A549 (cell line): ENCODE data around the gene DNAJC5. TPM values are rescaled to one million over a fixed set of nuclear protein-coding genes. Genes with fewer than 3 reads are reported as not detected.

Experiments used
- ATAC-seq, 2 experiments: fragments of 200-7000 bp in 1 of 2; fragments of >200 bp in 1 of 2; cut with Nextera tagmentation in 1 of 2; cut with Tn5 transposase in 1 of 2; 3 replicates each; pipeline versions ENCODE4 v1.8.0 to v1.9.1; 2018 to 2020; ENCODE audit warnings: mild to moderate bottlenecking in 1 of 2, moderate library complexity in 1 of 2
- CTCF ChIA-PET: fragments of 300-600 bp; sonication (Branson Sonifier 250); formaldehyde crosslinking; extraction: SDS; loops from one replicate; lab custom pipeline; 2021; ENCODE audit warnings: antibody characterized with exemption, inconsistent platforms; lab: Yijun Ruan, JAX
- POLR2A ChIA-PET: fragments of 350-600 bp; formaldehyde crosslinking; extraction: SDS; loops from one replicate; lab custom pipeline; 2021; ENCODE audit warnings: antibody characterized with exemption, inconsistent platforms; lab: Yijun Ruan, JAX
- DNase-seq, 2 experiments: peaks; one replicate each; pipeline versions ENCODE4 v3.0.0 to v3.0.0-alpha.2; 2011 to 2016; ENCODE audit warnings: low read depth in 1 of 2, low spot score in 1 of 2
- FAIRE-seq: peaks from 2 replicates; lab custom pipeline; 2011; peaks lifted over from hg19 to GRCh38; lab: Jason Lieb, UNC
- H3K27ac ChIP-seq, 2 experiments: fragments of >200 bp; sonication (Bioruptor Twin); formaldehyde crosslinking; 3 replicates each; pipeline ENCODE4 v1.5.1; 2016 to 2017
- H3K4me1 ChIP-seq: fragments of >200 bp; sonication (Bioruptor Twin); formaldehyde crosslinking; 3 replicates; pipeline ENCODE4 v1.6.1; 2016
- H3K4me2 ChIP-seq: fragments of >200 bp; sonication (Bioruptor Twin); formaldehyde crosslinking; 3 replicates; pipeline ENCODE4 v1.6.1; 2016
- H3K4me3 ChIP-seq: fragments of >200 bp; sonication (Bioruptor Twin); formaldehyde crosslinking; 3 replicates; pipeline ENCODE4 v1.5.1; 2016
- H3K9me3 ChIP-seq: fragments of >200 bp; sonication (Bioruptor Twin); formaldehyde crosslinking; 3 replicates; pipeline ENCODE4 v1.6.1; 2016
- BCL3 ChIP-seq: fragments of >200 bp; sonication (Bioruptor Twin); formaldehyde crosslinking; IDR thresholded peaks from 3 replicates; pipeline ENCODE4 v1.6.1; 2016
- BHLHE40 ChIP-seq: IDR thresholded peaks from 2 replicates; pipeline ENCODE4 v1.6.1; 2012; ENCODE audit warnings: low read depth, low read length, inconsistent platforms
- CHD2 ChIP-seq: fragments of 150-350 bp; IDR thresholded peaks from 2 replicates; pipeline ENCODE4 v1.6.1; 2014; ENCODE audit warnings: low read length; ENCODE audit not compliant: partially characterized antibody
- CTCF ChIP-seq: fragments of >200 bp; sonication (Bioruptor Twin); formaldehyde crosslinking; IDR thresholded peaks from 3 replicates; pipeline ENCODE4 v1.5.1; 2016
- E2F6 ChIP-seq: IDR thresholded peaks from 2 replicates; pipeline ENCODE4 v1.6.1; 2012; ENCODE audit warnings: low read depth, borderline replicate concordance
- EHF ChIP-seq: fragments of 250-450 bp; sonication (Bioruptor Pico); IDR thresholded peaks from 2 replicates; pipeline ENCODE4 v1.5.0; 2020; ENCODE audit warnings: mild to moderate bottlenecking
- EHMT2 ChIP-seq: fragments of 200-600 bp; sonication (generic); IDR thresholded peaks from 2 replicates; pipeline ENCODE4 v1.6.1; 2016; ENCODE audit warnings: antibody characterized with exemption, low read depth, mild to moderate bottlenecking, moderate library complexity
- EP300 ChIP-seq, 2 experiments: fragments of >200 bp; sonication (Bioruptor Twin); formaldehyde crosslinking; IDR thresholded peaks; 2 replicates in 1 of 2; 3 replicates in 1 of 2; pipeline ENCODE4 v1.6.1; 2016 to 2017
- ESRRA ChIP-seq: fragments of 150-350 bp; IDR thresholded peaks from 2 replicates; pipeline ENCODE4 v1.6.1; 2014; ENCODE audit warnings: mild to moderate bottlenecking, low read length, borderline replicate concordance
- FOSB ChIP-seq: fragments of 250-450 bp; sonication (Bioruptor Pico); IDR thresholded peaks from 2 replicates; pipeline ENCODE4 v1.5.0; 2020; ENCODE audit warnings: mild to moderate bottlenecking, moderate library complexity
- FOXS1 ChIP-seq: fragments of 250-450 bp; sonication (Bioruptor Pico); IDR thresholded peaks from 2 replicates; pipeline ENCODE4 v1.5.0; 2020; ENCODE audit warnings: mild to moderate bottlenecking, moderate library complexity
- HES2 ChIP-seq: fragments of >200 bp; sonication (Bioruptor Twin); formaldehyde crosslinking; IDR thresholded peaks from 2 replicates; pipeline ENCODE4 v1.6.1; 2016
- HEYL ChIP-seq: fragments of 250-450 bp; sonication (Bioruptor Pico); IDR thresholded peaks from 2 replicates; pipeline ENCODE4 v1.8.0; 2021; ENCODE audit warnings: mild to moderate bottlenecking, moderate library complexity
- HOXA7 ChIP-seq: fragments of 250-450 bp; sonication (Bioruptor Pico); IDR thresholded peaks from 2 replicates; pipeline ENCODE4 v1.5.0; 2020; ENCODE audit warnings: mild to moderate bottlenecking, moderate library complexity
- JUNB ChIP-seq: fragments of >200 bp; sonication (Bioruptor Twin); formaldehyde crosslinking; IDR thresholded peaks from 2 replicates; pipeline ENCODE4 v1.6.1; 2016
- KDM1A ChIP-seq: fragments of 200-600 bp; sonication (generic); IDR thresholded peaks from 2 replicates; pipeline ENCODE4 v1.6.1; 2016; ENCODE audit warnings: low read depth, mild to moderate bottlenecking
- MAFK ChIP-seq: fragments of 450-650 bp; IDR thresholded peaks from 2 replicates; pipeline ENCODE4 v1.6.1; 2014; ENCODE audit not compliant: partially characterized antibody
- MAX ChIP-seq: IDR thresholded peaks from 2 replicates; pipeline ENCODE4 v1.6.1; 2012
- NFE2L2 ChIP-seq: fragments of 150-350 bp; conservative IDR thresholded peaks from 2 replicates; pipeline ENCODE4 v1.6.1; 2014; ENCODE audit warnings: low read length
- NR3C1 ChIP-seq: fragments of >200 bp; sonication (Bioruptor Twin); formaldehyde crosslinking; IDR thresholded peaks from 3 replicates; pipeline ENCODE4 v1.6.1; 2017
- PBX3 ChIP-seq: IDR thresholded peaks from 2 replicates; pipeline ENCODE4 v1.6.1; 2012
- PHF8 ChIP-seq: fragments of 200-600 bp; sonication (generic); IDR thresholded peaks from 2 replicates; pipeline ENCODE4 v1.6.1; 2016; ENCODE audit warnings: low read depth, mild to moderate bottlenecking, antibody characterized with exemption, moderate library complexity, borderline replicate concordance
- POLR2AphosphoS2 ChIP-seq: conservative IDR thresholded peaks from 2 replicates; pipeline ENCODE4 v1.6.1; 2012; ENCODE audit warnings: low read length, improper control_type of control experiment, inconsistent platforms
- RAD21 ChIP-seq, 2 experiments: fragments of >200 bp in 1 of 2; sonication (Bioruptor Twin) in 1 of 2; formaldehyde crosslinking in 1 of 2; IDR thresholded peaks in 1 of 2; conservative IDR thresholded peaks in 1 of 2; 2 replicates in 1 of 2; 3 replicates in 1 of 2; pipeline ENCODE4 v1.6.1; 2012 to 2018; ENCODE audit warnings: inconsistent platforms in 1 of 2
- RARB ChIP-seq: fragments of 250-450 bp; sonication (Bioruptor Pico); IDR thresholded peaks from 2 replicates; pipeline ENCODE4 v1.8.0; 2021; ENCODE audit warnings: mild to moderate bottlenecking, moderate library complexity
- RCOR1 ChIP-seq: fragments of 150-350 bp; IDR thresholded peaks from 2 replicates; pipeline ENCODE4 v1.6.1; 2014; ENCODE audit warnings: antibody characterized with exemption, low read length, low read depth
- SREBF2 ChIP-seq: fragments of 450-650 bp; IDR thresholded peaks from 2 replicates; pipeline ENCODE4 v1.6.1; 2014; ENCODE audit warnings: mild to moderate bottlenecking, moderate library complexity
- ZNF302 ChIP-seq: fragments of 250-450 bp; sonication (Bioruptor Pico); IDR thresholded peaks from 2 replicates; pipeline ENCODE4 v1.9.0; 2021; ENCODE audit warnings: inconsistent platforms, mild to moderate bottlenecking, moderate library complexity
- WGBS: methylation state at CpG from one replicate; pipeline ENCODE4 v1.1.6; 2017; ENCODE audit errors: missing lambda C conversion rate; 5-methylcytosine and 5-hydroxymethylcytosine counted together
- polyA plus RNA-seq, 4 experiments: library from polyadenylated mRNA; depleted of rRNA in 3 of 4; stranded (reverse); fragments of >200 nt; fragmentation: RNase III in 1 of 4; extraction: RNeasy Plus Mini Kit Qiagen cat#74134 plus additional on column Dnase treatment in 1 of 4; gene quantifications; 2 replicates in 3 of 4; 3 replicates in 1 of 4; pipeline ENCODE4 v1.2.3, GENCODE V29; 2011 to 2017

Gene DNAJC5
- polyA plus RNA-seq, 2 of the 4 experiments (the other 2 are of a cell fraction), result 20.4 to 23.2 TPM

- no peak overlapping the region for H3K4me2 ChIP-seq
- no peak for DNase-seq
- no peaks in the 10 kb centered on the region for H3K4me1 ChIP-seq
- CTCF ChIA-PET, result interaction anchor here (0.9 kb wide), 1 partner anchor 10 kb away, joined by 3 read pairs; the partner anchor contains the start of gene DNAJC5
- WGBS, result 91% methylated on average over 7 of the region's 21 CpGs
- no peak for TF ChIP-seq JUNB
- no peak for TF ChIP-seq E2F6
- no peak for TF ChIP-seq KDM1A
- TF ChIP-seq PBX3, result no peak
- no peak for TF ChIP-seq FOSB (CRISPR knock-in tag)
- no peak for TF ChIP-seq POLR2AphosphoS2
- no peak for TF ChIP-seq NFE2L2
- TF ChIP-seq RCOR1, result no peak
- no peak for TF ChIP-seq MAX
- no peak for TF ChIP-seq MAFK
- TF ChIP-seq NR3C1, result no peak
- no peak for TF ChIP-seq CTCF
- TF ChIP-seq HES2, result no peak
- TF ChIP-seq, all 56 proteins: peak for 0
- Histone ChIP-seq H3K4me3 (no peak overlapping the region), H3K9me3 (no peaks in the 10 kb centered on the region), H3K27ac (no peak overlapping the region)
- POLR2A ChIA-PET, result no interaction called here
- no peak for ATAC-seq
- no peak for FAIRE-seq
Measured at GRCh38 chr20:63884506-63885263, 10.2 kb upstream of the DNAJC5 start.

- POLR2A ChIA-PET, result no interaction called here
- H3K9me3 ChIP-seq, result no peaks in the 10 kb centered on the region
- H3K4me2 ChIP-seq, result no peak overlapping the region
- TF ChIP-seq KDM1A (no peak), BCL3 (no peak), RAD21 (conservative IDR thresholded peaks at IDR 0.05 in 1 of 2, IDR thresholded peaks at IDR 0.05 in 1 of 2) (no peak), BHLHE40 (no peak), SREBF2 (no peak), PHF8 (no peak), HEYL (CRISPR knock-in tag) (no peak), EHMT2 (no peak), ESRRA (no peak), HOXA7 (CRISPR knock-in tag) (no peak), FOXS1 (no peak), RARB (CRISPR knock-in tag) (no peak), EP300 (IDR thresholded peaks at IDR 0.05) (no peak), POLR2AphosphoS2 (no peak), CHD2 (no peak), CTCF (no peak), ZNF302 (no peak), EHF (CRISPR knock-in tag) (no peak)
- DNase-seq, result no peak
- ATAC-seq, result no peak
- CTCF ChIA-PET, result interaction anchor here (0.8 kb wide), 1 partner anchor 107 kb away, joined by 3 read pairs; no protein-coding TSS in a partner anchor
- no peak for FAIRE-seq
- no peak overlapping the region for H3K4me3 ChIP-seq
- no peaks in the 10 kb centered on the region for H3K4me1 ChIP-seq
- 91% methylated on average over 27 of the region's 27 CpGs for WGBS
- no peak overlapping the region for H3K27ac ChIP-seq
Measured at GRCh38 chr20:63885264-63886053, 9.5 kb upstream of the DNAJC5 start.
